GM12875 (cell line): ENCODE results near the gene TNFRSF4.

Source experiments
- H3K4me3 ChIP-seq: one replicate; pipeline ENCODE4 v1.5.1; 2011; ENCODE audit warnings: low read depth, low read length, control low read depth
- TF ChIP-seq, protein P1 (sequence below): IDR thresholded peaks from 2 replicates; pipeline ENCODE4 v1.5.1; 2011; ENCODE audit warnings: low read depth, mild to moderate bottlenecking, control low read depth, inconsistent platforms, low read length, moderate library complexity, borderline replicate concordance; ENCODE audit not compliant: insufficient read depth

Gene TNFRSF4

DNA sequence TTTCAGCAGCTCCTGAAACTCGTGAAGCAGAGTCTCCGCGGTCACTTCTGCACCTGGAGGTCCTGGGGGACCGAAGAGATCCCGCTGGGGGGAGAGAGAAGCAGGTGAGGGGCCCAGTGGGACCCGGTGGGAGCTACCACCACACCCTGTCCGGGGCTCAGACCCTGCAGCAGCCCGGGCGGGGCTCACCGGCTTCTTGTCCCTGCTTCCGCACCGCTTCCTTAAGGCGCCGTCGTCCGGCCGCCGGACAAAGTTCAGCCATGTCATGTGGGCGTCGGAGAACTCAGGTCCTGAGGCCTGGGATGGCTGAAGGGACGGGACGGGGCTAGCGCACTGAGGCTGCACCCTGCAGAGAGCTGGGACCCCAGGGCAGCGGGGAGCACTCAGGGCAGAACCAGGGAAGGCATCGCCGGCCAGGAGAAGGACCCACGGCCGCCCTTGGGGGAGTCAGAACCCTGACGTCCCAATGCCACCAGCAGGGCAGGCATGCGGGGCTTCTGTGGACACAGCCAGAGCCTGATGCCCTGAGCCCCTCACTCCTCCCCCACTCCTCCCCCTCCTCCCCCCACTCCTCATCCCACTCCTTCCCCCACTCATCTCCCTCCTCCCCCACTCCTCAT is 30.3 kb upstream of the TNFRSF4 start:
- TF ChIP-seq, protein P1, sequence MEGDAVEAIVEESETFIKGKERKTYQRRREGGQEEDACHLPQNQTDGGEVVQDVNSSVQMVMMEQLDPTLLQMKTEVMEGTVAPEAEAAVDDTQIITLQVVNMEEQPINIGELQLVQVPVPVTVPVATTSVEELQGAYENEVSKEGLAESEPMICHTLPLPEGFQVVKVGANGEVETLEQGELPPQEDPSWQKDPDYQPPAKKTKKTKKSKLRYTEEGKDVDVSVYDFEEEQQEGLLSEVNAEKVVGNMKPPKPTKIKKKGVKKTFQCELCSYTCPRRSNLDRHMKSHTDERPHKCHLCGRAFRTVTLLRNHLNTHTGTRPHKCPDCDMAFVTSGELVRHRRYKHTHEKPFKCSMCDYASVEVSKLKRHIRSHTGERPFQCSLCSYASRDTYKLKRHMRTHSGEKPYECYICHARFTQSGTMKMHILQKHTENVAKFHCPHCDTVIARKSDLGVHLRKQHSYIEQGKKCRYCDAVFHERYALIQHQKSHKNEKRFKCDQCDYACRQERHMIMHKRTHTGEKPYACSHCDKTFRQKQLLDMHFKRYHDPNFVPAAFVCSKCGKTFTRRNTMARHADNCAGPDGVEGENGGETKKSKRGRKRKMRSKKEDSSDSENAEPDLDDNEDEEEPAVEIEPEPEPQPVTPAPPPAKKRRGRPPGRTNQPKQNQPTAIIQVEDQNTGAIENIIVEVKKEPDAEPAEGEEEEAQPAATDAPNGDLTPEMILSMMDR, result no peak
- no peak overlapping the region for H3K4me3 ChIP-seq

GRCh38 chr1:1243807-1244191 is 29.8 kb upstream of the TNFRSF4 start:
- no peak overlapping the region for H3K4me3 ChIP-seq
- TF ChIP-seq, protein P1, result no peak

DNA sequence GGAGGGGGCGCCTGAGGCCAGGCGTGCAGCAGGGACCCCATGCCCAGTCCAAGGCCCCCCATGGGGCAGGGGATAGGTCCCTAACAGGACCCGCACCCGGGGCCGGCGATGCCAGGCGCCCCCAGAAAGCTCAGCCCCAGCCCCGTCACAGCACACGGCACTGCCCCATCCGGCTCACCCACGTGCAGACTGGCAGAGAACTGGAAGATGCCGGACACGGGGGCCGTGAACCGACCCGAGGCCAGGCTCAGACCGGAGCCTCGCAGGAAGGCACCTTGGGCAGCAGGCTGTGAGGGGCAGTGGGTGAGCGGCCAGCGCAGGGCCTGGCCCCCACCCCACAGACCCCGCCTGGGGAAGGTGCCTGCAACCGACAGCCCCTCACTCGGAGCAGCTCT is 29.3 kb upstream of the TNFRSF4 start:
- H3K4me3 ChIP-seq, result no peak overlapping the region
- TF ChIP-seq, protein P1, result no peak

DNA sequence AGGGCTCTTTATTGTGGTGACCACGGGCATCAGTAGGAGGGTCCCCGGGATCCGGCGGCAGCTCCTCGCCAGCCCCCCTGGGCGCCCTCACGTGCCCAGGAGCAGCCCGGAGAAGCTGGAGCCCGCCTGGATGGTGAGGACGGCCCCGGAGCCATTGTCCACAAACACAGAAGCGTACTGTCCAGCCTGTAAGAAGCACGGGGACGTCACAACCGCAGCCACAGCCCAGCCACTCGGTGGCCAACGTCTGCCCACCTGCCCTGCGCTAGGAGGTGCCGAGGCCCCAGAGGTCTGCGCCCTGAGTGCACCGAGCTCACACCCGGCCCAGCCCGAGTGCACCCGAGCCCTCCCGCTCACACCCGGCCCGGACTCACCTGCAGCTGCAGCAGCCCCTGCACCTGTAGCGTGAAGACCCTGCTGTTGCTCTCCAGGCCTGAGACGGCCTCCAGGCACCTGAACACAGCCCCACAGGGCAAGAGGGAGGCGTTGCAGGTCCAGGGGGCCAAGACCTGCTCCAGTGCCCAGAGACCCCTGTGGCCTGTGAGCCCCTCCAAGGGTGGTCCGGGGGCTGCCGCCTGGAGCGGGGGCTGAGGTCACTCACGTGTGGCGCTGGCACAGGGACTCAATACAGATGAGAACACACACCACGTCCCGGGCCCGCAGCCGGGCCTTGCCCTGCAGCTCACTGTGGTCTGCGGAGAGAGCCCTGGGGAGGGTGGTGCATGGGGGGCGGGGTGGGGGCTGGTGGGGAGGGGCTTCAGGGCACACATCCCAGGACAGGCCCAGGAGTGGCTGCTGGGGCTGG is 28.7 kb upstream of the TNFRSF4 start:
- no peak overlapping the region for H3K4me3 ChIP-seq
- TF ChIP-seq, protein P1, result no peak

DNA sequence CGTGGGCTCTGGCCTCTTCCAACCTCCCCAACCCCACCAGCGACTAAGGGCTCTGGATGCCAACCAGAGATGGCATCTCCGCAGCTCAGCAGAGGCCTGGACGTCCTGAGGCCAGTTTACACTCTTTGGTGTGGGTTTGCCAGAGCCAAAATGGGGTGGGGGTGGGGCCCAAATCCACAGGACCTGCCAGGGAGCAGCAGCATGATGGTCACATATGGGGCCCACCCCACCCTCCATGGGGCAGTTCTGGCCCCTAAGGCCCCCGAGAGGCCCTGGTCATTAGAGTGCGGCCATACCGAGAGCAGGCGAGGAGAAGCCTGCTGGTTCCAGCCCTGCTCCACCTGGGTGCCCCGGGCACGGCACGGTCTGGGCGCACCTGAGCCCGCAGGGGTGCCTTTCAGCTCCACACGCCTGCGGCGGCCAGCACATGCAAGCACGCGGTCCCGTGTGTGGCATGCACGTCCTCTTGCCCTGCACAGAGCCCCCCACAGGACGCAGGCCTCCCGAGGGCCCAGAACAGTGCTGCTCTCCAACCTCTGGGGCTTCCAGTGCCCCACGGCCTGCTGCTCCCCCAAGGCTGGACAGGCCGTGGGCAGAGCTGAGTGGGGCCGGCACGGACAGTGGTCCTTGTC is 27.8 kb upstream of the TNFRSF4 start:
- H3K4me3 ChIP-seq, result no peak overlapping the region
- TF ChIP-seq, protein P1, result no peak

GRCh38 chr1:1240822-1241587 is 27.1 kb upstream of the TNFRSF4 start:
- no peak overlapping the region for H3K4me3 ChIP-seq

More at GRCh38 chr1:1240822-1241587, 27.1 kb upstream of the TNFRSF4 start:
- TF ChIP-seq, protein P1, result no peak
